CD8-positive, alpha-beta memory T cell (primary cell): Measurements from ENCODE around the gene C1orf159. TPM values are rescaled to one million over a fixed set of nuclear protein-coding genes. Genes with fewer than 3 reads are reported as not detected.
A peak's percentile ranks its signal among the peaks of the same experiment; 100 is the strongest.
"Not testable (repeated sequence)": the region's sequence is repeated elsewhere in the genome, so short reads cannot be mapped to it uniquely, and the experiment has no call there.

ENCODE experiments used
- CTCF ChIA-PET: fragments of 350-600 bp; sonication (Branson Sonifier 250); formaldehyde crosslinking; loops from one replicate; lab custom pipeline; 2021; ENCODE audit warnings: antibody characterized with exemption; lab: Charles Lee
- POLR2A ChIA-PET: fragments of 350-600 bp; sonication (Branson Sonifier 250); formaldehyde crosslinking; loops from one replicate; lab custom pipeline; 2021; ENCODE audit warnings: antibody characterized with exemption; lab: Charles Lee
- DNase-seq, 5 donors: peaks; one replicate each; pipeline versions ENCODE4 v3.0.0 to v3.0.0-alpha.2; 2020 to 2022; ENCODE audit warnings: mixed read lengths in 1 of 5
- H3K27ac ChIP-seq: one replicate; pipeline ENCODE4 v1.7.0; 2013; ENCODE audit warnings: low read depth, mild to moderate bottlenecking, low read length, moderate library complexity
- H3K27me3 ChIP-seq: 2 replicates; pipeline ENCODE4 v1.7.0; 2013; ENCODE audit warnings: low read length, mild to moderate bottlenecking; ENCODE audit not compliant: insufficient read depth, poor library complexity, severe bottlenecking
- H3K36me3 ChIP-seq: 2 replicates; pipeline ENCODE4 v1.7.0; 2013; ENCODE audit warnings: mild to moderate bottlenecking, low read length, moderate library complexity; ENCODE audit not compliant: insufficient read depth
- H3K4me1 ChIP-seq: 2 replicates; pipeline ENCODE4 v1.7.0; 2013; ENCODE audit warnings: mild to moderate bottlenecking, low read length, moderate library complexity; ENCODE audit not compliant: insufficient read depth
- H3K4me3 ChIP-seq: 2 replicates; pipeline ENCODE4 v1.7.0; 2013; ENCODE audit warnings: mild to moderate bottlenecking, low read length
- H3K9me3 ChIP-seq: 2 replicates; pipeline ENCODE4 v1.7.0; 2013; ENCODE audit warnings: mild to moderate bottlenecking, low read length
- H3K27ac Mint-ChIP-seq, 8 donors: one replicate each; pipeline ENCODE4 v1.8.0; 2020 to 2021; ENCODE audit warnings: mixed read lengths in 8 of 8, mild to moderate bottlenecking in 6 of 8, inconsistent platforms in 3 of 8, moderate library complexity in 3 of 8
- H3K27me3 Mint-ChIP-seq, 2 donors: one replicate each; pipeline ENCODE4 v1.8.0; 2020 to 2021; ENCODE audit warnings: mixed read lengths in 2 of 2, mild to moderate bottlenecking in 1 of 2, moderate library complexity in 1 of 2
- H3K36me3 Mint-ChIP-seq, 3 donors: one replicate each; pipeline ENCODE4 v1.8.0; 2020 to 2021; ENCODE audit warnings: mixed read lengths in 3 of 3, inconsistent platforms in 1 of 3, mild to moderate bottlenecking in 1 of 3
- H3K4me1 Mint-ChIP-seq, 3 donors: one replicate each; pipeline ENCODE4 v1.8.0; 2020 to 2021; ENCODE audit warnings: mixed read lengths in 3 of 3, inconsistent platforms in 1 of 3, mild to moderate bottlenecking in 1 of 3
- H3K4me3 Mint-ChIP-seq, 7 donors: one replicate each; pipeline ENCODE4 v1.8.0; 2020 to 2021; ENCODE audit warnings: mixed read lengths in 7 of 7, mild to moderate bottlenecking in 6 of 7, moderate library complexity in 4 of 7, inconsistent platforms in 2 of 7
- H3K9me3 Mint-ChIP-seq, 5 donors: one replicate each; pipeline ENCODE4 v1.8.0; 2020 to 2022; ENCODE audit warnings: mixed read lengths in 5 of 5, mild to moderate bottlenecking in 3 of 5, moderate library complexity in 2 of 5, inconsistent platforms in 1 of 5
- polyA plus RNA-seq: library from polyadenylated mRNA; unstranded; fragments of 300-500 nt; fragmentation: Illumina TruSeq; gene quantifications from one replicate; pipeline ENCODE4 v1.2.3, GENCODE V29; 2021
- total RNA-seq, 2 experiments: library from RNA; stranded (reverse); gene quantifications; one replicate each; pipeline ENCODE4 v1.2.3, GENCODE V29; 2021

C1orf159 gene
- total and polyA plus RNA-seq, 3 experiments from 2014 or later = 7.9 to 20.8 (median 18.7) TPM

- peaks cover 2 to 6% (median 5%) of the 10 kb centered on the region in 3 donors for H3K4me1 Mint-ChIP-seq
- no peaks in the 10 kb centered on the region for H3K9me3 Mint-ChIP-seq
- CTCF ChIA-PET = no interaction called here
- Histone ChIP-seq H3K27ac (no peak overlapping the region), H3K27me3 (no peaks in the 10 kb centered on the region), H3K4me1 (peaks cover 16% of the 10 kb centered on the region), H3K9me3 (no peaks in the 10 kb centered on the region), H3K36me3 (no peaks in the 10 kb centered on the region), H3K4me3 (no peak overlapping the region)
- POLR2A ChIA-PET = no interaction called here
- no peaks in the 10 kb centered on the region for H3K27me3 Mint-ChIP-seq
- DNase-seq = no peak
- H3K4me3 Mint-ChIP-seq = no peak overlapping the region
- no peak overlapping the region for H3K27ac Mint-ChIP-seq
- no peaks in the 10 kb centered on the region for H3K36me3 Mint-ChIP-seq
Measured at GRCh38 chr1:1146596-1146995, 30.7 kb upstream of the C1orf159 start.

GRCh38 chr1:1146026-1146425, 30.1 kb upstream of the C1orf159 start:
- Histone ChIP-seq H3K27ac (no peak overlapping the region), H3K27me3 (no peaks in the 10 kb centered on the region), H3K36me3 (no peaks in the 10 kb centered on the region), H3K4me3 (no peak overlapping the region), H3K9me3 (no peaks in the 10 kb centered on the region), H3K4me1 (peaks cover 16% of the 10 kb centered on the region)
- no peak overlapping the region for H3K4me3 Mint-ChIP-seq
- H3K4me1 Mint-ChIP-seq = peaks cover 2 to 6% (median 5%) of the 10 kb centered on the region in 3 donors
- ChIA-PET CTCF (no interaction called here), POLR2A (no interaction called here)
- H3K27ac Mint-ChIP-seq = no peak overlapping the region
- no peaks in the 10 kb centered on the region for H3K9me3 Mint-ChIP-seq
- no peak for DNase-seq
- no peaks in the 10 kb centered on the region for H3K27me3 Mint-ChIP-seq
- no peaks in the 10 kb centered on the region for H3K36me3 Mint-ChIP-seq

- POLR2A ChIA-PET = no interaction called here
- H3K9me3 ChIP-seq = no peaks in the 10 kb centered on the region
- H3K27me3 ChIP-seq = no peaks in the 10 kb centered on the region
- peaks cover 16% of the 10 kb centered on the region for H3K4me1 ChIP-seq
- Mint-ChIP-seq H3K9me3 (no peaks in the 10 kb centered on the region), H3K4me1 (peaks cover 2 to 6% (median 5%) of the 10 kb centered on the region in 3 donors), H3K4me3 (no peak overlapping the region), H3K36me3 (no peaks in the 10 kb centered on the region), H3K27me3 (no peaks in the 10 kb centered on the region), H3K27ac (peak overlapping the region in 1 of 8 donors; percentile 17)
- CTCF ChIA-PET = no interaction called here
- H3K4me3 ChIP-seq = no peak overlapping the region
- no peaks in the 10 kb centered on the region for H3K36me3 ChIP-seq
- no peak for DNase-seq
- H3K27ac ChIP-seq = no peak overlapping the region
Measured at GRCh38 chr1:1145547-1145914, 29.6 kb upstream of the C1orf159 start.

GRCh38 chr1:1144843-1145546, 29.1 kb upstream of the C1orf159 start:
- peaks cover 2 to 6% (median 5%) of the 10 kb centered on the region in 3 donors for H3K4me1 Mint-ChIP-seq
- no peak overlapping the region for H3K27ac ChIP-seq
- H3K27me3 Mint-ChIP-seq = no peaks in the 10 kb centered on the region
- POLR2A ChIA-PET = no interaction called here
- DNase-seq = no peak
- CTCF ChIA-PET = no interaction called here
- no peak overlapping the region for H3K4me3 ChIP-seq
- H3K4me1 ChIP-seq = peaks cover 16% of the 10 kb centered on the region
- no peaks in the 10 kb centered on the region for H3K9me3 Mint-ChIP-seq
- no peaks in the 10 kb centered on the region for H3K36me3 ChIP-seq
- no peaks in the 10 kb centered on the region for H3K36me3 Mint-ChIP-seq
- H3K27ac Mint-ChIP-seq = peak overlapping the region in 2 of 8 donors; percentile 17 to 70
- H3K4me3 Mint-ChIP-seq = no peak overlapping the region
- H3K9me3 ChIP-seq = no peaks in the 10 kb centered on the region
- no peaks in the 10 kb centered on the region for H3K27me3 ChIP-seq

GRCh38 chr1:1144122-1144842, 28.4 kb upstream of the C1orf159 start:
- ChIA-PET CTCF (no interaction called here), POLR2A (no interaction called here)
- H3K9me3 ChIP-seq = no peaks in the 10 kb centered on the region
- no peaks in the 10 kb centered on the region for H3K9me3 Mint-ChIP-seq
- no peaks in the 10 kb centered on the region for H3K27me3 Mint-ChIP-seq
- H3K27me3 ChIP-seq = no peaks in the 10 kb centered on the region
- no peak overlapping the region for H3K27ac ChIP-seq
- H3K4me1 Mint-ChIP-seq = peaks cover 2 to 6% (median 5%) of the 10 kb centered on the region in 3 donors
- peak overlapping the region in 2 of 7 donors; percentile 26 to 43 for H3K4me3 Mint-ChIP-seq
- H3K4me1 ChIP-seq = peaks cover 16% of the 10 kb centered on the region
- no peak overlapping the region for H3K4me3 ChIP-seq
- no peaks in the 10 kb centered on the region for H3K36me3 Mint-ChIP-seq
- DNase-seq = peak in 4 of 5 donors; percentile 27 to 71 (median 57)
- H3K27ac Mint-ChIP-seq = peak overlapping the region; percentile 37 to 94 (median 78)
- H3K36me3 ChIP-seq = no peaks in the 10 kb centered on the region

GRCh38 chr1:1143636-1144035, 27.7 kb upstream of the C1orf159 start:
- Mint-ChIP-seq H3K36me3 (no peaks in the 10 kb centered on the region), H3K27ac (peak overlapping the region in 6 of 8 donors; percentile 37 to 90 (median 78)), H3K27me3 (no peaks in the 10 kb centered on the region), H3K9me3 (no peaks in the 10 kb centered on the region), H3K4me1 (peaks cover 2 to 8% (median 5%) of the 10 kb centered on the region in 3 donors), H3K4me3 (peak overlapping the region in 2 of 7 donors; percentile 26 to 43)
- Histone ChIP-seq H3K4me3 (no peak overlapping the region), H3K27ac (no peak overlapping the region), H3K4me1 (peaks cover 16% of the 10 kb centered on the region), H3K36me3 (no peaks in the 10 kb centered on the region), H3K27me3 (no peaks in the 10 kb centered on the region), H3K9me3 (no peaks in the 10 kb centered on the region)
- POLR2A ChIA-PET = interaction anchor here (0.6 kb wide), 1 partner anchor 126 kb away, joined by 3 read pairs; no protein-coding TSS in a partner anchor
- no peak for DNase-seq
- CTCF ChIA-PET = no interaction called here

GRCh38 chr1:1142844-1143243, 27.0 kb upstream of the C1orf159 start:
- DNase-seq = no peak
- Histone ChIP-seq H3K9me3 (no peaks in the 10 kb centered on the region), H3K27me3 (no peaks in the 10 kb centered on the region), H3K36me3 (no peaks in the 10 kb centered on the region), H3K27ac (no peak overlapping the region), H3K4me1 (peaks cover 17% of the 10 kb centered on the region), H3K4me3 (no peak overlapping the region)
- Mint-ChIP-seq H3K4me1 (peaks cover 4 to 13% (median 8%) of the 10 kb centered on the region in 3 donors), H3K36me3 (no peaks in the 10 kb centered on the region), H3K9me3 (no peaks in the 10 kb centered on the region), H3K27me3 (peaks cover 0 to 1% of the 10 kb centered on the region in 2 donors), H3K4me3 (peak overlapping the region in 1 of 7 donors; percentile 23), H3K27ac (peak overlapping the region in 1 of 8 donors; percentile 38)
- ChIA-PET POLR2A (no interaction called here), CTCF (no interaction called here)

GRCh38 chr1:1142352-1142751, 26.5 kb upstream of the C1orf159 start:
- H3K27me3 ChIP-seq, POLR2A ChIA-PET, H3K27ac ChIP-seq, H3K9me3 ChIP-seq, H3K36me3 Mint-ChIP-seq, H3K27me3 Mint-ChIP-seq, H3K4me3 ChIP-seq, CTCF ChIA-PET, H3K36me3 ChIP-seq, H3K4me3 Mint-ChIP-seq, H3K9me3 Mint-ChIP-seq, DNase-seq: not testable (repeated sequence)
- H3K4me1 ChIP-seq = peaks cover 22% of the 10 kb centered on the region
- Mint-ChIP-seq H3K4me1 (peaks cover 6 to 17% (median 13%) of the 10 kb centered on the region in 3 donors), H3K27ac (peak overlapping the region in 3 of 8 donors; percentile 38 to 75 (median 51))
